ENCODE data around the gene CDK6. TPM values are rescaled to one million over a fixed set of nuclear protein-coding genes. Genes with fewer than 3 reads are reported as not detected.
A peak's percentile ranks its signal among the peaks of the same experiment; 100 is the strongest.

The CDK6 gene
- total and polyA plus RNA-seq, 2 experiments from 2014 or later = 17.8 to 61.5 TPM

DNA sequence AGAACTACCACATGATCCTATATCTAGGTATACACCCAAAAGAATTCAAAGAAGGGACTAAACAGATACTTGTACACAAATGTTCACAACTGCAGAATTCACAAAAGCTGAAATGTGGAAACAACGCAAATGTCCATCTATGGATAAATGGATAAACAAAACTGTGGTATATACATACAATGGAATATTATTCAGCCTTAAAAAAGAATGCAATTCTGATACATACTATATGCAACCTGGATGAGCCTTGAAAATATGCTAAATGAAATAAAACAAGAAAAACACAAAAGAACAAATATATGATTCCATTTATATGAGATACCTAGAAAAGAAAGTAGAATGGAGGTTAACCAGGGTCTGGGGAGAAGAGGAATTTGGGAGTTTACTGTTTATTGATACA lies 253.4 kb downstream of the CDK6 start:
- Histone ChIP-seq H3K9ac (no peak overlapping the region), H3K36me3 (ENCODE audit: low read depth) (peaks cover 20% of the 10 kb centered on the region), H3K4me1 (ENCODE audit: insufficient read depth) (peaks cover 25% of the 10 kb centered on the region), H3K9me3 (ENCODE audit: low read depth) (no peaks in the 10 kb centered on the region), H4K20me1 (ENCODE audit: insufficient read depth) (0 out of 2 replicates have a peak, but pooled peaks cover 9% of the 10 kb centered on the region), H3K4me3 (no peak overlapping the region), H2AFZ (no peak overlapping the region), H3K9me2 (ENCODE audit: insufficient read depth) (no peaks in the 10 kb centered on the region), H3K27me3 (replicated peaks; ENCODE audit: insufficient read depth) (no peaks in the 10 kb centered on the region), H3F3A (ENCODE audit: insufficient read depth) (peaks cover 26% of the 10 kb centered on the region), H3K27ac (no peak overlapping the region), H3K79me2 (ENCODE audit: insufficient read depth) (peaks cover 100% of the 10 kb centered on the region), H3K4me2 (ENCODE audit: unreplicated experiment) (no peak overlapping the region)
- WGBS, 2 experiments (ENCODE audit: low coverage in 1 of 2, low lambda C conversion rate in 2 of 2, missing lambda C conversion rate in 2 of 2) = 96 to 98% methylated on average over 1 of the region's 1 CpG
- TF ChIP-seq EZH2phosphoT487 (IDR thresholded peaks at IDR 0.05; ENCODE audit: insufficient read depth, low read depth) (no peak), EZH2 (IDR thresholded peaks at IDR 0.05; ENCODE audit: insufficient read depth, poor library complexity, severe bottlenecking) (no peak)
- no peak for DNase-seq
- in situ Hi-C loops (cut with MboI) = no loop called here

DNA sequence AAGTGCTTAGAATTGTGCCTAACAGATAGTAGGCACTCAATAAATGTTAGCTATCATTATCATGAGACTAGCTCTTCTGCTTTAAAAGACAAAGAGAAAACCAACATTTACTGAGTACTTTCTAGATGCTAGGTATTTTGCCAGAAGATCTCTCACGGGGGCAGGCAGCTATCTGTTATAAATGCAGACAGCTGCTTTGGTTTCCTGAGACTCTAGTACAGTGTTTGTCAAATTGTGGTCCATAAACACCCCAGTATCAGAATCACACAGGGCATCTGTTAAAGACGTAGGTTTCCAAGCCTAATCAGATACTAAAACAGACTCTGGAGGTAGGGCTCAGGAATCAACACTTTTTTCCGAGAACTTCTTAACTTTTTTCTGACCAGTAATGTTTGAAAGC lies 260.1 kb downstream of the CDK6 start:
- in situ Hi-C loops (cut with MboI) = no loop called here
- Histone ChIP-seq H3K4me3 (no peak overlapping the region), H3K4me2 (ENCODE audit: unreplicated experiment) (no peak overlapping the region), H3K36me3 (ENCODE audit: low read depth) (peaks cover 66% of the 10 kb centered on the region), H3K27ac (no peak overlapping the region), H3K9ac (no peak overlapping the region), H3K4me1 (ENCODE audit: insufficient read depth) (no peaks in the 10 kb centered on the region), H3K79me2 (ENCODE audit: insufficient read depth) (peaks cover 65% of the 10 kb centered on the region), H3F3A (ENCODE audit: insufficient read depth) (no peaks in the 10 kb centered on the region; the same call in 1 of the 2 replicates), H4K20me1 (ENCODE audit: insufficient read depth) (0 out of 2 replicates have a peak, but pooled peaks cover 6% of the 10 kb centered on the region), H2AFZ (no peak overlapping the region), H3K27me3 (replicated peaks; ENCODE audit: insufficient read depth) (no peaks in the 10 kb centered on the region), H3K9me2 (ENCODE audit: insufficient read depth) (no peaks in the 10 kb centered on the region), H3K9me3 (ENCODE audit: low read depth) (no peaks in the 10 kb centered on the region)
- WGBS, 2 experiments (ENCODE audit: low coverage in 1 of 2, low lambda C conversion rate in 2 of 2, missing lambda C conversion rate in 2 of 2) = 97 to 100% methylated on average over 3 of the region's 3 CpGs
- DNase-seq = no peak
- TF ChIP-seq EZH2phosphoT487 (IDR thresholded peaks at IDR 0.05; ENCODE audit: insufficient read depth, low read depth) = no peak
- TF ChIP-seq EZH2 (IDR thresholded peaks at IDR 0.05; ENCODE audit: insufficient read depth, poor library complexity, severe bottlenecking) = no peak

DNA sequence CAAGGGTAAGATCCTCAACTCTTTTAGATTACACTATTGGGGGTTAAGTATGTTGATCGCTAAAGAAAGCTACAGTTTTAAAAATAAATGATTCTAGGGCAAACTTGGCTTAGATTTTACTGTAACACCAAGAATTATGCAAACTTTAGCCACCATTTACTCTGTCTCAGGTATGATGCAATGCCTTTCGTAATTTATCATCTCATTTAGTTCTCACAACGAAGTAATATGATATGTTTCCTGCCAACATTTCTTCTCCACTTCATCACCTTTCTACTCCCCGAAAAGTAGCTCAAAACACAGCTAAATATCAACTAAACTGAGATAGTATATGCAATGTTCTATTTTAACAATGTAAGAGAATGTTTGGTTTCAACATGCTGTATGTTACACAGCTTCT lies 267.2 kb downstream of the CDK6 start:
- Histone ChIP-seq H3K4me3 (no peak overlapping the region), H3K36me3 (ENCODE audit: low read depth) (peaks cover 60% of the 10 kb centered on the region), H3K9me3 (ENCODE audit: low read depth) (no peaks in the 10 kb centered on the region), H3F3A (ENCODE audit: insufficient read depth) (peaks cover 8% of the 10 kb centered on the region; the same call in 1 of the 2 replicates), H3K27ac (no peak overlapping the region), H3K4me2 (ENCODE audit: unreplicated experiment) (no peak overlapping the region), H3K79me2 (ENCODE audit: insufficient read depth) (peaks cover 21% of the 10 kb centered on the region), H3K4me1 (ENCODE audit: insufficient read depth) (no peaks in the 10 kb centered on the region), H4K20me1 (ENCODE audit: insufficient read depth) (no peaks in the 10 kb centered on the region), H3K9me2 (ENCODE audit: insufficient read depth) (no peaks in the 10 kb centered on the region), H2AFZ (no peak overlapping the region), H3K27me3 (replicated peaks; ENCODE audit: insufficient read depth) (no peaks in the 10 kb centered on the region), H3K9ac (no peak overlapping the region)
- WGBS, 2 experiments (ENCODE audit: low coverage in 1 of 2, low lambda C conversion rate in 2 of 2, missing lambda C conversion rate in 2 of 2) = 95% methylated on average over 4 of the region's 4 CpGs
- no peak for TF ChIP-seq EZH2phosphoT487 (IDR thresholded peaks at IDR 0.05; ENCODE audit: insufficient read depth, low read depth)
- no peak for TF ChIP-seq EZH2 (IDR thresholded peaks at IDR 0.05; ENCODE audit: insufficient read depth, poor library complexity, severe bottlenecking)
- in situ Hi-C loops (cut with MboI) = no loop called here
- no peak for DNase-seq

DNA sequence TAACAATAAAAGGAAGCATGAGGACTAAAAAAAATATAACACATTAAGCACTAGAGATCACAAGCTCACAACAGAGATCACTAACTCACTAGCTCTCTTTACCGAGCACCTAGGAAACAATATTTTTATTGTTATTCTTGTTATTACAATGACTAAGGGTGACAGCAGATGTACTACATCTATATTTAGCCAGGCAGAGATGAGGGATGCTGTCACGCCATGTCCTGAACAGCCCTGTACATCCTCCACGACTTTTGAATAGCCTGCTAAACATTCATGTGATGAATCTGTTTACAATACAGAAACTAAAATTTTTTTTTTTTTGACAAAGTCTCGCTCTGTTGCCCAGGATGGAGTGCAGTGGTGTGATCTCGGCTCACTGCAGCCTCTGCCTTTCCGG lies 268.9 kb downstream of the CDK6 start:
- Histone ChIP-seq H3K27ac (no peak overlapping the region), H2AFZ (no peak overlapping the region), H3K9ac (no peak overlapping the region), H3F3A (ENCODE audit: insufficient read depth) (peaks cover 11% of the 10 kb centered on the region; the same call in 1 of the 2 replicates), H3K36me3 (ENCODE audit: low read depth) (peaks cover 59% of the 10 kb centered on the region), H4K20me1 (ENCODE audit: insufficient read depth) (no peaks in the 10 kb centered on the region), H3K4me3 (no peak overlapping the region), H3K4me2 (ENCODE audit: unreplicated experiment) (no peak overlapping the region), H3K79me2 (ENCODE audit: insufficient read depth) (peaks cover 18% of the 10 kb centered on the region), H3K9me2 (ENCODE audit: insufficient read depth) (no peaks in the 10 kb centered on the region), H3K9me3 (ENCODE audit: low read depth) (no peaks in the 10 kb centered on the region), H3K27me3 (replicated peaks; ENCODE audit: insufficient read depth) (no peaks in the 10 kb centered on the region), H3K4me1 (ENCODE audit: insufficient read depth) (no peaks in the 10 kb centered on the region)
- in situ Hi-C loops (cut with MboI) = no loop called here
- 85 to 90% methylated on average over 6 of the region's 6 CpGs for WGBS, 2 experiments (ENCODE audit: low coverage in 1 of 2, low lambda C conversion rate in 2 of 2, missing lambda C conversion rate in 2 of 2)
- DNase-seq = peak; percentile 30
- TF ChIP-seq EZH2 (IDR thresholded peaks at IDR 0.05; ENCODE audit: insufficient read depth, poor library complexity, severe bottlenecking) (no peak), EZH2phosphoT487 (IDR thresholded peaks at IDR 0.05; ENCODE audit: insufficient read depth, low read depth) (no peak)

DNA sequence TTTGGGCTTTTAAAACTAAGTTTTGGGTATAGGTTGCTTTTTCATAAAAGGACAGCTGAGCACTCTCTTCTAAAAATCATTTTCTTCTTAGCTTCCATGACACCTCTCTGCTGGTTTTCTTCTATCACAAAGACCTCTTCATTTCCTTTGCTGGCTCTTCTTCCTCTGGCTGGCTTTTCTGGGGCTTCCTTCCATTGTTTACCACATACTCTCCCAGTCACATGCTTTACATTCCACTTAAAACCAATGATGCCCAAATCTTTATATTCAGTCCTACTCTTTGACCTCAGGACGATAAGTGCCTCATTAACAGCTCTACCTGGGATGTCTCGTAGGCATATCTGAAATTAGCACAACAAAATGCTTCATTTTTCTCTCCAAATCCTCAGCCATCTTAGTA lies 273.0 kb downstream of the CDK6 start:
- H3K4me1 ChIP-seq (ENCODE audit: insufficient read depth) = no peaks in the 10 kb centered on the region
- no peaks in the 10 kb centered on the region for H3K79me2 ChIP-seq (ENCODE audit: insufficient read depth)
- H3K9me3 ChIP-seq (ENCODE audit: low read depth) = no peaks in the 10 kb centered on the region
- H2AFZ ChIP-seq = no peak overlapping the region
- WGBS, 2 experiments (ENCODE audit: low coverage in 1 of 2, low lambda C conversion rate in 2 of 2, missing lambda C conversion rate in 2 of 2) = 94 to 98% methylated on average over 2 of the region's 2 CpGs
- H4K20me1 ChIP-seq (ENCODE audit: insufficient read depth) = no peaks in the 10 kb centered on the region
- DNase-seq = no peak
- in situ Hi-C loops (cut with MboI) = no loop called here
- TF ChIP-seq EZH2 (IDR thresholded peaks at IDR 0.05; ENCODE audit: insufficient read depth, poor library complexity, severe bottlenecking) (no peak), EZH2phosphoT487 (IDR thresholded peaks at IDR 0.05; ENCODE audit: insufficient read depth, low read depth) (no peak)
- peaks cover 37% of the 10 kb centered on the region for H3K36me3 ChIP-seq (ENCODE audit: low read depth)
- no peak overlapping the region for H3K9ac ChIP-seq
- H3K9me2 ChIP-seq (ENCODE audit: insufficient read depth) = no peaks in the 10 kb centered on the region
- H3K4me3 ChIP-seq = no peak overlapping the region
- H3F3A ChIP-seq (ENCODE audit: insufficient read depth) = peaks cover 20% of the 10 kb centered on the region; the same call in 1 of the 2 replicates
- no peak overlapping the region for H3K4me2 ChIP-seq (ENCODE audit: unreplicated experiment)
- no peak overlapping the region for H3K27ac ChIP-seq
- no peaks in the 10 kb centered on the region for H3K27me3 ChIP-seq (replicated peaks; ENCODE audit: insufficient read depth)

All from GM23248 (cell line).